HG02610 (cell line): ENCODE results near the gene CLTA.
"Not testable (repeated sequence)": the region's sequence is repeated elsewhere in the genome, so short reads cannot be mapped to it uniquely, and the experiment has no call there.

Experiments used
- ATAC-seq: cut with Tn5 transposase; IDR thresholded peaks from one replicate; pipeline ENCODE4 v1.9.1; 2021; ENCODE audit warnings: mild to moderate bottlenecking, moderate library complexity; ENCODE audit not compliant: unreplicated experiment

The CLTA gene

GRCh38 chr9:36158122-36158521 lies 32.6 kb upstream of the CLTA start:
- no peak for ATAC-seq

GRCh38 chr9:36158917-36159316 lies 31.8 kb upstream of the CLTA start:
- ATAC-seq, result no peak

GRCh38 chr9:36159509-36159908 lies 31.2 kb upstream of the CLTA start:
- not testable (repeated sequence) for ATAC-seq

DNA sequence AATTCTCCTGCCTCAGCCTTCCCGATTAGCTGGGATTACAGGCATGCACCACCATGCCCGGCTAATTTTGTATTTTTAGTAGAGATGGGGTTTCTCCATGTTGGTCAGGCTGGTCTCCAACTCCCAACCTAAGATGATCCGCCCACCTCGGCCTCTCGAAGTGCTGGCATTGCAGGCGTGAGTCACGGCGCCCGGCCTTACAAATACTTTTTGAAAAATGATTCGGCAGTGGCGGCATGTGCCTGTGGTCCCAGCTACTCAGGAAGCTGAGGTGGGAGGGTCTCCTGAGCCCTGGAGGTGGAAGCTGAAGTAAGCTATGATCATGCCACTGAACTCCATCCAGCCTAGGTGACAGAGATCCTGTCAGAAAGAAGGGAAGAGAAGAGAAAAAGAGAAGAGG lies 30.6 kb upstream of the CLTA start:
- ATAC-seq, result not testable (repeated sequence)

- ATAC-seq, result no peak
Observed at GRCh38 chr9:36161187-36161586, 29.5 kb upstream of the CLTA start.

- ATAC-seq, result no peak
Observed at GRCh38 chr9:36162211-36162738, 28.4 kb upstream of the CLTA start.

DNA sequence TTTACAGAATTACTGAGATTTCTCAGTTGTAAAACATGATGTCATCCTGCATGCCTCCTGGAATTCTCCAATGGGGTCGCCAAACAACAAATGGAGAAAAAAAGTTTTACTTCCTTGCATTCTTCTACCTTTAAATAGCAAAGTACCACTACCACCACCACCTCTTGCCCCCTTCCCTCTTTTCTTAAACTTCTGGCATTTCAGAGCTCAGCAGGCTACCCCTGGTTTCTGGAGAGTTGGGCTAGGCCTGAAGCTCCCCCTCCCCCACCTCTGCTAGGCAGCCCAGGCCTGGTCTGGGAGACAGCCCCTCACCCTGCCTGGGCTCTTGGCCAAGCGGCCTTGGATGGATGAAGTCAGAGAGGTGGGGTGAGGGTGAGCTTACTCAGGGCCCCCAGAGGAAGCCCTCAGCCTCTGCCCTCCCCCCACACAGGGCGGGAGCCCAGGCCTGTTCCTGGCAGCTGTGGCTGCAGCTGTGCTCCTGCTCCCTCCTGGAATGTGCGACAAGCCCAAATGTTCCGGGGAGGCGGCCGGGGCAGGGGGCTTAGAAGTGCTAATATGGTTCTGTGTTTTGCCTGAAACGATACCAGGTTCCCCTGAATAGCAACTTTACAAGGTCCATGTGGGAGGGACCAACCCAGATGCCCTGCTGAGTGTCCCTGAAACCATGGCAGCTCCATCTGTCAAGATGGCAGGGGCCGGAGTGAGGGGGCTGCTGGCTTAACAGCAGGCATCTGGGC lies 27.5 kb upstream of the CLTA start:
- ATAC-seq, result no peak

- ATAC-seq, result no peak
Observed at GRCh38 chr9:36163786-36164170, 26.9 kb upstream of the CLTA start.

GRCh38 chr9:36164372-36164771 lies 26.3 kb upstream of the CLTA start:
- no peak for ATAC-seq

DNA sequence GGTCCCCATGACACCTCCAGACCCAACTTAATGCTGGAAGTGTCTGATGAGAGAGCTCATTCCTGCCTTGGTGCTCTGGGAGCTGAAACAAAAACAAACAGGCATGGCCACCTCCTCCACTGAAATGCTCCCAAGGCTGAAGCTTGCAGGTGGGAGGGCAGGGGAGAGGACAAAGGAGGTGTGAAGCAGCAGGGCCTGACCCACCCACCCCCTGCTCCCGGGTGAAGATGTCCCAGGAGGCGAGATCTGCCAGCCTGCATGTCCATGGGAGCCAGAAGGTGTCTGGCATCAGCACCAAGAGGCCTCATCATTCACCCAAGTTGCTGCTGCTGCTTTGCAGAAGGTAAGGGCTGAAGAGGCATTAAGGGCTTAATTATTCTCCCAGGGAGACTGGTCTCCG lies 25.7 kb upstream of the CLTA start:
- ATAC-seq, result no peak

DNA sequence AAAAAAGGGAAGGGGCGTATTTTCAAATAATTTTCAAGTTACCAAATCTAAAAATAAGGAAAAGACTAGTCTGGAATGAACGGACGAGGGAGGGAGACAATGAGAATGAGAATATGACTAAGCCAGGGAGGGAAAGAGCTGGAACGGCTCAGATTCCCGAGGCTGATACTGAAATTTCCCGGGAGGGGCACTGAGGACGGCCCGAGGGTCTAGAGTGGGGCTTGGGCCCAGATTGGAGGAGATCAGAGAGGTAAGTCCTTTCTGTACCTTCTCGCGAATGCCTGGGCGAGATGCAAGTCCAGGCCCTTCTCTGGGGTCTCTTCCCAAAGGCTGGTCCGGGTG lies 24.9 kb upstream of the CLTA start:
- no peak for ATAC-seq

DNA sequence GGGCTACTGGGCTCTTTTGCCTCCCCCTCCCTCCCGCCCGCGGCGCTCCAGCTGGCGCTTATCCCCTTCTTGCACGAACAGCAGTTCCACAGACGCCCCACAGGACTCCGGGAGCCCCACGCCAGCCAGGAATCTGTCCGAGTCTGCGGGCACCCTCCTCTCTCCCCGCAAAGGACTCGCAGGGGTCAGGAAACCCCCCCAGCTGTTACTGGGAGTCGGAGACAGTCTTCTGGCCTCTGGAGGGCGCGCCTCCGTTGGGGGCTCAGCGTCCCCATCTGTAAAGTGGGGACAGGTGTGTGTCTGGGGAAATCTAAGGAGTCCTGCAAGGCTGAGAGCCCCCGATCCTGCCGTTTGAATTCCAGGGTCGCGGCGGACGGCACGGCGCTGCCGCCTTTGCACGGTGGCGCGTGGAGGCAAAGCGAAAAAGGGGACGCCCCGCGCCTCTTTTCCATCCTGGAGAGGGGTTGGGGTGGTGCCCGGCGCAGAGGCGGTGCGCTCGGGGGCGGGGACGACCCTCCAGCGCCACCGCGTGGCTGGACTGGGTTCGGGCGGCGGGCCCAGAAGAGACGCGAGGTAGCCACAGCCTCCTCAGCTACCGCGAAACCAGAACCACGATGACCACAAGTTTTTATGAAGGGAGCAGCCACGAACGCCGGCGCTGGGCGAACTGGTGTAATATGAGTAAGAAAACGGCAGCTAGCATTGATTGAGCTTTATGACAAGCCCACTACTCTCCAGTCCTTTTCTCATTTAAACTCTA lies 24.4 kb upstream of the CLTA start:
- peak; percentile 84 for ATAC-seq

GRCh38 chr9:36169166-36169565 lies 21.6 kb upstream of the CLTA start, which contains the start of gene CCIN:
CCIN (plus strand) TSS chr9:36169388; CDS start chr9:36169503, 115 bp downstream.
- ATAC-seq, result no peak

- no peak for ATAC-seq
Observed at GRCh38 chr9:36169708-36170107, 21.0 kb upstream of the CLTA start.

GRCh38 chr9:36170531-36170930 lies 20.2 kb upstream of the CLTA start:
- no peak for ATAC-seq

GRCh38 chr9:36173861-36174260 lies 16.9 kb upstream of the CLTA start:
- ATAC-seq, result no peak

DNA sequence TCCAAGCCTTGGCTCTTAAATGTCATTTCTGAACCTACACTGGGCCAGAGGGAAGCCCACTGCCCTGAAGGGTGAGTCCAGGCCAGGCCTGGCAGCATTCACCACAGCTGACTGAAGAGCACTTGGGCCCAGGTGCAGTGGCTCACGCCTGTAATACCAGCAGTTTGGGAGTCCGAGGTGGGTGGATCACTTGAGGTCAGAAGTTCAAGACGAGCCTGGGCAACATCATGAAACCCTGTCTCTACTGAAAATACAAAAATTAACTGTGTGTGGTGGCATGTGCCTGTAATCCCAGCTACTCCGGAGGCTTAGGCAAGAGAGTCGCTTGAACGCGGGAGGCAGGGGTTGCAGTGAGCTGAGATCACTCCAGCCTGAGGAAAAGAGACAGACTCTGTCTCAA lies 16.4 kb upstream of the CLTA start:
- no peak for ATAC-seq

- no peak for ATAC-seq
Observed at GRCh38 chr9:36174731-36175130, 16.0 kb upstream of the CLTA start.

DNA sequence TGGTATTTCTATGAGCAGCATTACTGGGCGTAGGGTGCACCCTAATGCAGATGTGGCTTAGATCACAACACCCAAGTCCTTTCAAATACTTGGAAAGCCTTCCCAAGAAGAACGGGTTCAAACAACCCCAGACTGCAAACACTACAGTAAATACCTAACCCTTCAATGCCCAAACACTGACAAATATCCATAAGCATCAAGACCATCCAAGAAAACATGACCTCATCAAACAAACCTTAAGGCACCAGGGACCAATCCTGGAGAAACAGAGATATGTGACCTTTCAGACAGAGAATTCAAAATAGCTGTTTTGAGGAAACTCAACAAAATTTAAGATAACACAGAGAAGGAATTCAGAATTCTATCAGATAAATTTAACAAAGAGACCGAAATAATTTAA lies 15.5 kb upstream of the CLTA start:
- ATAC-seq, result not testable (repeated sequence)

- ATAC-seq, result not testable (repeated sequence)
Observed at GRCh38 chr9:36176496-36176895, 14.2 kb upstream of the CLTA start.

GRCh38 chr9:36177571-36177970 lies 13.2 kb upstream of the CLTA start:
- no peak for ATAC-seq

GRCh38 chr9:36180243-36180642 lies 10.5 kb upstream of the CLTA start:
- ATAC-seq, result not testable (repeated sequence)
